Ovary (tissue), 3 donors: Measurements from ENCODE around the gene DNAH5.

Source experiments
- POLR2A ChIP-seq: fragments of 450-650 bp; IDR thresholded peaks from one replicate; pipeline ENCODE4 v1.6.1; 2017; ENCODE audit warnings: antibody characterized with exemption, mild to moderate bottlenecking, moderate library complexity
- TF ChIP-seq, protein P1 (sequence below), 3 donors: fragments of 450-650 bp in 2 of 3; fragments of 200-600 bp in 1 of 3; IDR thresholded peaks; one replicate each; pipeline versions ENCODE4 v1.5.1 to v1.8.0; 2016 to 2022; ENCODE audit warnings: antibody characterized with exemption in 3 of 3, mild to moderate bottlenecking in 1 of 3
- donor health status: DM: no; HTN: no; CAD: no.

DNA sequence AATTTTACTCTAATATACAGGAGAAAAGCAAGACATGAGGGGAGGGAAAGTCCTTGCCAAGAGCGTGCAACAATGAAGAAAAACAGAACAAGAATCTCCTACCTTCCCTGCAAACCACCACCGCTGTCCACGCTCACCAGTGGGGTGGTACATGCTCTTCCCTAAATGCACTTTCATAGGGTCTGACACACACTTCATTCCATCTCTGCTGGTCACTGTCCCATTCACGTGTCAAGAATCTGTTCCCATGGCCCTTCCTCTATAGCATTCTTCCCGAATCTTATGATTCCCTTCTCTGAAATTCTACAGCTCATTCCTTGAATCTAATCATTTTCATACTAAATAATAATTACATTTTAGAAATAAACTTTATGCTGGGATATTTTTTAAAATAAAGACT lies 11.4 kb upstream of the DNAH5 start:
- TF ChIP-seq POLR2A = no peak
- TF ChIP-seq, protein P1, sequence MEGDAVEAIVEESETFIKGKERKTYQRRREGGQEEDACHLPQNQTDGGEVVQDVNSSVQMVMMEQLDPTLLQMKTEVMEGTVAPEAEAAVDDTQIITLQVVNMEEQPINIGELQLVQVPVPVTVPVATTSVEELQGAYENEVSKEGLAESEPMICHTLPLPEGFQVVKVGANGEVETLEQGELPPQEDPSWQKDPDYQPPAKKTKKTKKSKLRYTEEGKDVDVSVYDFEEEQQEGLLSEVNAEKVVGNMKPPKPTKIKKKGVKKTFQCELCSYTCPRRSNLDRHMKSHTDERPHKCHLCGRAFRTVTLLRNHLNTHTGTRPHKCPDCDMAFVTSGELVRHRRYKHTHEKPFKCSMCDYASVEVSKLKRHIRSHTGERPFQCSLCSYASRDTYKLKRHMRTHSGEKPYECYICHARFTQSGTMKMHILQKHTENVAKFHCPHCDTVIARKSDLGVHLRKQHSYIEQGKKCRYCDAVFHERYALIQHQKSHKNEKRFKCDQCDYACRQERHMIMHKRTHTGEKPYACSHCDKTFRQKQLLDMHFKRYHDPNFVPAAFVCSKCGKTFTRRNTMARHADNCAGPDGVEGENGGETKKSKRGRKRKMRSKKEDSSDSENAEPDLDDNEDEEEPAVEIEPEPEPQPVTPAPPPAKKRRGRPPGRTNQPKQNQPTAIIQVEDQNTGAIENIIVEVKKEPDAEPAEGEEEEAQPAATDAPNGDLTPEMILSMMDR (IDR thresholded peaks at IDR 0.05) = no peak
